ENCODE data around the gene EYA2.

DNA sequence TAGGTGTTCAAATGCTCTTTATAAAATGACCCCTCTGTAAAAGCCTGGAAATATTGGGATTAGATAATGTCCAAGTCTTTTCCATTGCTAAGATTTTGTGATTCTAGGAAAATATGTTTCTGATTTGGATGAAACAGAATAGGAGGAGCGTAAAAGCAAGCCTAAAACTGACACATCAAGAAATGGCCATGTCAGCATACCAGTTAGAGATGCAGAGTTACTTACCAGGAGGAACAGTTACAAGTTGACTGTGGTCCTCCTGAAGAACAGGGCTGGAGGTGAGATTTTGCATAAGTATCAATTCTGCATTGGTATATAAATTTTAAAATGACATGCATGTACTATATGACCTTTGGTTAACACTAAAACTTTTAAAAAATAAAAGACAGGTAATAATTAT lies 35.3 kb downstream of the EYA2 start:
- no peak for TF ChIP-seq POLR2AphosphoS5 (IDR thresholded peaks at IDR 0.05)
- no peak for TF ChIP-seq CTCF (IDR thresholded peaks at IDR 0.05)
- TF ChIP-seq POLR2A (IDR thresholded peaks at IDR 0.05) = no peak

Data from breast epithelium (tissue), 3 donors.